ENCODE results near the gene DOCK1.
"Not testable (repeated sequence)": the region's sequence is repeated elsewhere in the genome, so short reads cannot be mapped to it uniquely, and the experiment has no call there.

Gene DOCK1

GRCh38 chr10:126924915-126925300 lies 19.7 kb downstream of the DOCK1 start:
- no peak for DNase-seq (ENCODE audit: low spot score)

- no peak for DNase-seq (ENCODE audit: low spot score)
These were observed 21.3 kb downstream of the DOCK1 start for GRCh38 chr10:126926568-126926967.

- DNase-seq (ENCODE audit: low spot score), result no peak
These were observed 22.6 kb downstream of the DOCK1 start for GRCh38 chr10:126927799-126928198.

GRCh38 chr10:126928274-126928673 lies 23.0 kb downstream of the DOCK1 start:
- DNase-seq (ENCODE audit: low spot score), result no peak

GRCh38 chr10:126929391-126929790 lies 24.2 kb downstream of the DOCK1 start:
- no peak for DNase-seq (ENCODE audit: low spot score)

- DNase-seq (ENCODE audit: low spot score), result no peak
These were observed 25.1 kb downstream of the DOCK1 start for GRCh38 chr10:126930131-126930882.

GRCh38 chr10:126930883-126931503 lies 25.8 kb downstream of the DOCK1 start:
- no peak for DNase-seq (ENCODE audit: low spot score)

- no peak for DNase-seq (ENCODE audit: low spot score)
These were observed 26.3 kb downstream of the DOCK1 start for GRCh38 chr10:126931544-126931943.

- DNase-seq (ENCODE audit: low spot score), result no peak
These were observed 27.3 kb downstream of the DOCK1 start for GRCh38 chr10:126932516-126932915.

GRCh38 chr10:126933116-126933515 lies 27.9 kb downstream of the DOCK1 start:
- DNase-seq (ENCODE audit: low spot score), result no peak

GRCh38 chr10:126935263-126935946 lies 30.2 kb downstream of the DOCK1 start:
- peak; percentile 6 for DNase-seq (ENCODE audit: low spot score)

- DNase-seq (ENCODE audit: low spot score), result no peak
These were observed 31.8 kb downstream of the DOCK1 start for GRCh38 chr10:126937026-126937425.

GRCh38 chr10:126938121-126938520 lies 32.9 kb downstream of the DOCK1 start:
- DNase-seq (ENCODE audit: low spot score), result not testable (repeated sequence)

GRCh38 chr10:126939706-126940105 lies 34.5 kb downstream of the DOCK1 start:
- no peak for DNase-seq (ENCODE audit: low spot score)

GRCh38 chr10:126940670-126941310 lies 35.6 kb downstream of the DOCK1 start:
- no peak for DNase-seq (ENCODE audit: low spot score)

GRCh38 chr10:126944191-126944590 lies 39.0 kb downstream of the DOCK1 start:
- no peak for DNase-seq (ENCODE audit: low spot score)

GRCh38 chr10:126945351-126946030 lies 40.3 kb downstream of the DOCK1 start:
- DNase-seq (ENCODE audit: low spot score), result no peak

GRCh38 chr10:126946746-126947145 lies 41.5 kb downstream of the DOCK1 start:
- no peak for DNase-seq (ENCODE audit: low spot score)

GRCh38 chr10:126948355-126949160 lies 43.3 kb downstream of the DOCK1 start:
- no peak for DNase-seq (ENCODE audit: low spot score)

- DNase-seq (ENCODE audit: low spot score), result no peak
These were observed 43.9 kb downstream of the DOCK1 start for GRCh38 chr10:126949161-126949503.

GRCh38 chr10:126950401-126951105 lies 45.3 kb downstream of the DOCK1 start:
- no peak for DNase-seq (ENCODE audit: low spot score)
